Ureter (tissue), 1 donor: ENCODE data around the gene GPX8. TPM values are rescaled to one million over a fixed set of nuclear protein-coding genes. Genes with fewer than 3 reads are reported as not detected.

Source experiments
- DNase-seq: peaks from one replicate; pipeline ENCODE4 v3.0.0-alpha.2; 2020; ENCODE audit warnings: low spot score
- total RNA-seq: library from RNA; stranded (reverse); gene quantifications from one replicate; pipeline ENCODE4 v1.2.4, GENCODE V29; 2023
- donor health status: DM: yes; HTN: yes; CAD: no.

The GPX8 gene
- 20.2 TPM for total RNA-seq

DNA sequence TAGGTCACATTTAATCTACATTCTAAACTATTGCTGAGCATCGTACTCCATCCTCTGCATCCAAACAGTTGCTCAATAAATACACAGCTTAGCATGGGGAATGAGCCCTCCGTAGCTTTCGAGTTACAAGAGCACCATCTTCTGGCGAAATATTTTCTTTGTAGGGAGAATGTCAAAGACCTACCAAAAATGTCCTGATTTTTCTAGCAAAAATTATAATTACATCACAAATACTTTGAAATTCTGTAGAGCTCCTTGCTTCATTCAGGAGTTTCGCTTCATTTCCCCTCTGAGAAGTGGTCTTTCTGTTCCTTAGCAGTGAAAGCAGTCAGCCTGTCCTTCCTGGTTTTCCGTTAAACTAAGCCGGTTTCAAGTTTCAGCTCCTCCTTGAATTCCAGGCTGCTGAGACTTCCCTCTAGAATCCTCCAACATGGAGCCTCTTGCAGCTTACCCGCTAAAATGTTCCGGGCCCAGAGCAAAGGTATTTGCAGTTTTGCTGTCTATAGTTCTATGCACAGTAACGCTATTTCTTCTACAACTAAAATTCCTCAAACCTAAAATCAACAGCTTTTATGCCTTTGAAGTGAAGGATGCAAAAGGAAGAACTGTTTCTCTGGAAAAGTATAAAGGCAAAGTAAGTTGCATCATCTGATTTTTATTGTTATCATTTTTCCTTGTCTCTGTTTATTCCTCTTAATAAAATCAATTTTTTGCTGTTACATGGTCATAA, at the start of gene GPX8:
Gene GPX8, plus strand, starts transcription at position 409 of the 730 bp plus-strand sequence. Its CDS starts 22 bp downstream, at position 431.
- no peak for DNase-seq

- DNase-seq, result no peak
Measured at GRCh38 chr5:55110217-55110616, 49.8 kb upstream of the GPX8 start.

GRCh38 chr5:55113327-55113726, 46.6 kb upstream of the GPX8 start:
- no peak for DNase-seq

DNA sequence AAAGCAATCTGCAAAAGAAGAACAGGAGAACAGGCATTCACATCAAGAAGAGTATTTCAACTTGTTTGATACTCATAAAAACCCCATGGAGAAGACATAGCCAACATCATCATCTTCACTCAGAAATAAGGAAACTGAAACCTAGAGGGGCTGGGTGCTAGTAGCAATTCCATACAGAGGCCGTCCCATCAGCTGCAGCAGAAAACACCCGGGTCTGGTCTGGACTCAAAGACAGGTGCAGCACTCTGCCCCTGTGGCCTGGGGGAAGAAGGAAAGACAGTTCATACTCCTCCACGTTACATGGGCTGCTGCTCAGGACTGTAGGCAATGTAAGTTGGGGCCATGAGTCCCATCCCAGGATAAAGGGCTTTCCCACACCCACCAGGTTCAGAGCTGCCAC, 45.9 kb upstream of the GPX8 start:
- DNase-seq, result no peak

GRCh38 chr5:55123365-55123764, 36.6 kb upstream of the GPX8 start:
- no peak for DNase-seq

- DNase-seq, result no peak
Measured at GRCh38 chr5:55134053-55134722, 25.8 kb upstream of the GPX8 start.

DNA sequence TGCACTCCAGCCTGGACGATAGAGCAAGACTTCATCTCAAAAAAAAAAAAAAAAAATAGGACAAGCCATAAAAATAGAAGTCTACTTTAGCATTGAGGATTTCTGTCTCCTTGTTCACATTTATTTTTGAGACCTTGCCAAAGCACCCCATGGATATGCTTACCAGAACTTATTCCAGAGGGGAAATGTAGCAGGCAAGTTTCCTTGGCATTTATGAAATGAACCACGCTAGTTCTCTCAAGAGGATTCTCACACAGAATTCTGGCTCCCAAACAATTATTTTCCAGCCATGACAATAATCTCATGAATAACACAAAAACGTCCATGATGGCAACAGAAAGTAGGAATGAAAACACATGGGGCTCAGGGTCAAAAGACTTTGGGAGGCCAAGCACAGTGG, 23.4 kb upstream of the GPX8 start:
- DNase-seq, result no peak

DNA sequence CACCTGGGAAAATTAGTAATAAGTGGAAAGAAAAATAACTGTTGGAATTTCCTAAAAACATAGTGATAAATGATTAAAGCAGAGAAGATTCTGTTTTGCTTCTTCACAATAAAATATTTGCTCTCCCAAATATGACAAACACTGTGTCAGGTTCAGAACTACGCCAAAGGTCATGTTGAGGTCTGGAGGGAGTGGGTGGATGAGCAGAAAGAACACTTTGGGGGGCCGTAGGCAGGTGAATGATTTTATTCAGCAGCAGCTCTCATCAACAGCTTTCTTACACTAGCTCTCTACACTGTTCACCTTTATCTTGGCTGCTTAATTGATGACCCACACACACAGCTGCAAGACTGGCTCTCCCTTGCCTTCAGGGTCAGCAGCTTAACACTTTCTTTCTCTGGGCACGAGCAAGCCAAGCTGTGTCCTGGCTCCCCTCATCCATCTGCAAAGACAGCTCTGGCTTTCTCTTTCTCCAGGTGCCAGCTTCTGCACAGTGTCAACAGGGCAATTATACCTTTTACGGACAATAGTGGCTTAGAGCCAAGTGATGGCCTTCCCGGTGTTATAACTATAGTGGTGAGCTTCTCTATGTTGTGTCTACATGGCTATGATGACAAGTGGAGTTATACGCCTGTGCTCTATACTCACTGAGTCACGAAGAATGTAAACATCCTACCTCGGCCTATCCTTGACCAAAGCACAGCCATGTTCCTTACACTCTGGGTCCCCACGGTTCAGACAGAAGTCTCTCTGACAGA, 18.9 kb upstream of the GPX8 start:
- DNase-seq, result no peak

- no peak for DNase-seq
Measured at GRCh38 chr5:55141945-55142690, 17.9 kb upstream of the GPX8 start.

DNA sequence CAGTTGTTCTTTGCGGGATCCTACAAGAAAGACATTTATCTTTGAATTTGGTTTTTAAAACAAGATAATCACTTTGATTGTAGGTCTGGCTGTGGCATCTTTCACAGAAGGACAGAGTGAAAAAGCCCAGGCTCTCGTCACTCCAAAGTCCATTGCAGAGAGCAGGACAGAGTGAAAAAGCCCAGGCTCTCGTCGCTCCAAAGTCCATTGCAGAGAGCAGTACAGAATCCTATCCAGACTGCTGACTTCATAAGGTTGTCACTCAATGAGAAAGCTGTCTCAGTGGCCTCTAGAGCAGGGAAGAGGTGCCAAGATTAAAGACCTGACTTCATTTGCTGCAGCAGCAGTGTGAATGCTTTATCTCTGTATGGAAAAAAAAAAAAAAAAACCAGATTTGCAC, 16.3 kb upstream of the GPX8 start:
- DNase-seq, result no peak

- no peak for DNase-seq
Measured at GRCh38 chr5:55146080-55146479, 13.9 kb upstream of the GPX8 start.

DNA sequence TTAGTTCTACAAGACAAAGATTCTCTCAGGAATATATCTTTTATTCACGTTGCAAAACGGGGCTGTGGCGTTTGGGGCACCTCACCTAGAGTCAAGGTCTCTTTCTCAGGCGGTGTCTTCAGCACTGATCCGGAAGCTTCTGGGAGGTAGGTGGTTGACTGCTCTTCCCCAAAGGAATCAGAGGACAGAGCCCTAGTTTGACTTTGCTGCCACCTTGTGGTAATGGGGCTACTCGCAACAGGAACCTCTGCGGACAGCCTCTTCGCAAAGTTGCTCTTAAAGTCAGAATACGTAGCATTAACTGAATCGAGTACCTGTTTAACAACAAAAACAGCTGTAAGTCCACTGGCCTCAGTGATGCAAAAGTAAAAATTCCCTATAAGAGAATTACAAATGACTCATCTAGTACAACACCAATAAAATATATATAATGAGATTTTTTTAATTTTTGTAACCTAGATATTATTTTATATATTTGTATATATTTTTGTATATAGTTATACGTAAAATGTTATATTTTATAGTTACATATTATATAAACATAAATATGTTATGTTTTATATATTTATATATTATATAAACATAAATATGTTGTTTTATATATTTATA, 13.3 kb upstream of the GPX8 start:
- peak; percentile 83 for DNase-seq

GRCh38 chr5:55149308-55149795, 10.6 kb upstream of the GPX8 start:
- no peak for DNase-seq

DNA sequence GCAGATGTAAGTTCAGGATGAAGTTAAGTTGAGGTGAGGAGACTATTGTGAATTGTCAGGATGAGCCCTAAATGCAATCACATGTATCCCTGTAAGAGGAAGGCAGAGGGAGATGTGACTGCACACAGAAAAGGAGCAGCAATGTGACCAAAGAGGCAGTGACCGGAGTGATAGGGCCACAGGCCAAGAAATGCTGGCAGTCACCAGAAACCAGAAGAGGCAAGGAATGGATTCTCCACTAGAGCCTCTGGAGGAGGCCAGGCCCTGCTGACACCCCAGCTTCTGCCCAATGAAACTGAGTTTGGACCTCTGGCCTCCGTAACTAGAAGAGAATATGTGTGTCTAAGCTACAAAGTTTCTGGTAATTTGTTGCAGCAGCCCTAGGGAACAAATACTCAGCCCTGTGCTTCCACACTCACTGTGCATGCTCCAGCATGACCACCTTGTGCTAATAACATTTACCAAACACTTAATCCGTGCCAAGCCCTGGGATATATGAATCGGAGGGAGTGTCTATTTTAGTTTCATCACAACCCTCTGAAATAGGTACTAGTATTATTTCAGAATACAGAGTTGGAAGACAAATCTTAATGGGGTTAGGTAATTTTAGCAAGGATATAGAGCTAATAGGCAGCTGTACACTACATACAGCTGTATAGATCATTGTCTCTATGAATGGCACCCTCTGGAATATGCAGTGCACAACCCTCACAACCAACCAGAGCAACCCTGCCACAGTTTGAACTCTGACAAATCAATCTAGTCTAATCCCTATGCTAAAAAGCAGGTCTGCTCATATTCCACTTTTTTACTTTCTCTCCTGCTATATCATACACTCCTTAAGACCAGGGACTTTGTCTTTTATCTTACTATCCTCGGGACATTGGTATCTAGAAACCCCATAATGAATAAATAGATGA, 7.8 kb upstream of the GPX8 start:
- DNase-seq, result no peak

DNA sequence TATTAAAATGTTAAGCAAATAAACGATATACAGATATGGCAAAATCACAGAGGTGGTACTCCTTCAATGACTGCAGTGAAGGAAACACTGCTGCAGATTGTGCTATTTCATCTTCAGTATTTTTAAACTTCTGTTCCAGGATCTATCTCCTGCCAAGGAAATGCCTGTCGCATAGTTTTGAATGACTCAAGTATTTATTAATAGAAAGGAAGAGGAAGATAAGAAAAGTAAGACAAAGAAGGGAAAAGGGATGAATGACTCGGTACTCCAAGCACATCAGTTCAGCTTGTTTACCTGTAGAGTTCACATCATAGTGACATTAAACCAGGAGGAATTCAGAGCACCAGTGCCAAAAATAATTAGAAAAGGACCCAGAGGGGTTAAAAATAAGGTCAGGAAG, 5.1 kb upstream of the GPX8 start:
- no peak for DNase-seq

- DNase-seq, result peak; percentile 64
Measured at GRCh38 chr5:55160493-55161209, 680 bp downstream of the GPX8 start.

DNA sequence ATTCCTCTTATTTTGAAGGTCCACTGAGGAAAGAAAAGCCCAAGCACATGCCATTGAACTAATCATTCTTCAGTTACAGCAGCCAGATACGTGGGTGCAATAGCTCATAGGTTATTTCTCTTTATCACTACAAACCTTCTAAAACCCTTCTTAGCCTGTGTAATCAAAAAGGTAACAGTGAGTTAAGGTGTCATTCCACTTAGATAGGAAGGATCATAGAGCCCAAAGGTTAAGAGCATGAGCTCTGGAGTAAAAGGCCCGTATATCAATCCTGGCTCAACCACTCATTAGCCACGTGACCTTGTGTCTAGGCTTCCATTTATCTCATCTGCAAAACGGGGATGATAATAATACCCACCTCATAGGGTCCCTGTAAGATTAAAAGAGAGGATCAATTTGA, 2.7 kb downstream of the GPX8 start:
- DNase-seq, result no peak

DNA sequence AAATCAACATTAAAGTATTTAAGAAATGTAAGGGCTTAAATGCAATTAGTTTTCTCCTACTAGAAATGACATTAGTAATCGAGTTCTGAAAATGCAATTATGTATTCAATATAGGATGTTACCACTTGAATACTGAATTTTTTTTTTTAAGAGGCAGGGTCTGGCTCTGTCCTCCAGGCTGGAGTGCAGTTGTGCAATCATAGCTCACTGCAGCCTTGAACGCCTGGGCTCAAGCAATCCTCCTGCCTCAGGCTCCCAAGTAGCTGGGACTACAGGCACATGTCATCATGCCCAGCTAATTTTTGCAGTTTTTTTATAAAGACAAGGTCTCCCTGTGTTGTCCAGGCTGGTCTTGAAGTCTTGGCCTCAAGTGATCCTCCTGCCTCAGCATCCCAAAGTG, 11.5 kb downstream of the GPX8 start:
- DNase-seq, result no peak

DNA sequence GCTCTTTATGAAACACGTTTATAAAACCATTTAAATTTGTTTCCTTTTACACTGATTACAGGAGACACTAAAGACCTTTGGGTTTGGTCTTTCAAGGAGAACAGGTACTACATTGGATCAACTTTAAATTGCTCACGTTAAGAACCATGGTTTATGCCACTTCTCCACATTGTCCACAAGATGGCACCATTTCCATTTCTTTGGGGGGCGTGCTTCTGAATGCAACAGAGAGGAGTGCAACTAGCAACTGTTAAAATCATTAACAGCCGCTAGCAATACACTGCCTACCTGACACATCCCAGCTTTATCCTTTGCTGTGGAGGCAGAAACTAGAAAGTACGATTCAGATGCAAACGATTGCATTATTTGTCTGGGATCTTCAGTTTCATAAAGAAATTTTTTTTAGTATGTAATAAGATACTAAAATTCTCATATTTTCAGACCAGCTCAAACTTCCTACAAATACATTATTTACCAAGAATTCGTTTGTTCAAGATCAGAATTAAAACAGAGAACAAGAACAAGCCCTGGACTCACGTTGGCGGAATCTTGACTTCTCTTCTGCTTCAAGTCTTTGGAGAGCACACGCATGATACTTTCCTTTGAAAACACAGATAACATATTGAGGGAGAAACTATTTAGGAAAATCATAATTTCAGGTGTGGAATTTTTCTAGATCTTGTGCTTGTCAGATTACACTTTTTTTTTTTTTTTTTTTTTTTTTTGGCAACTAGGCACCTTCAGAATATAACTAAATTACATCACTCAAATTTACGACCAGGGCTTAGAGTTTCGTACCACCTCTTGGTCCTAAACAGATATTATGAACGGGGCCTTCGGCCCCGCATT, 12.3 kb downstream of the GPX8 start:
- peak; percentile 65 for DNase-seq
